GM23338 (cell line): ENCODE measurements around the gene RIOK2. TPM values are rescaled to one million over a fixed set of nuclear protein-coding genes. Genes with fewer than 3 reads are reported as not detected.

Experiments used
- ATAC-seq: fragments of 200-7000 bp; cut with Tn5 transposase; 3 replicates; pipeline ENCODE4 v1.9.1; 2020
- DNase-seq: peaks from one replicate; pipeline ENCODE4 v3.0.0-alpha.2; 2015; ENCODE audit warnings: low spot score
- H2AFZ ChIP-seq: fragments of 200-600 bp; sonication (generic); 2 replicates; pipeline ENCODE4 v1.8.0; 2016; ENCODE audit warnings: antibody characterized with exemption, mild to moderate bottlenecking, moderate library complexity
- H3F3A ChIP-seq: fragments of 200-600 bp; sonication (generic); replicated peaks from 2 replicates; pipeline ENCODE4 v1.8.0; 2017; ENCODE audit warnings: antibody characterized with exemption, mixed run types, low read depth
- H3K27ac ChIP-seq: fragments of 200-600 bp; sonication (generic); 2 replicates; pipeline ENCODE4 v1.6.1; 2016; ENCODE audit warnings: low read depth
- H3K27me3 ChIP-seq: fragments of 200-600 bp; sonication (generic); 2 replicates; pipeline ENCODE4 v1.8.0; 2016; ENCODE audit warnings: mild to moderate bottlenecking, mixed run types, moderate library complexity; ENCODE audit not compliant: insufficient read depth
- H3K36me3 ChIP-seq: fragments of 200-600 bp; sonication (generic); 2 replicates; pipeline ENCODE4 v1.8.0; 2016; ENCODE audit warnings: mild to moderate bottlenecking; ENCODE audit not compliant: insufficient read depth
- H3K4me1 ChIP-seq: fragments of 200-600 bp; sonication (generic); 2 replicates; pipeline ENCODE4 v1.8.0; 2016; ENCODE audit warnings: mild to moderate bottlenecking, moderate library complexity; ENCODE audit not compliant: insufficient read depth
- H3K4me2 ChIP-seq: fragments of 200-600 bp; sonication (generic); 2 replicates; pipeline ENCODE4 v1.7.1; 2017; ENCODE audit warnings: mixed run types
- H3K4me3 ChIP-seq: fragments of 200-600 bp; sonication (generic); 2 replicates; pipeline ENCODE4 v1.6.1; 2016; ENCODE audit warnings: mixed run types
- H3K79me2 ChIP-seq: fragments of 200-600 bp; sonication (generic); replicated peaks from 2 replicates; pipeline ENCODE4 v1.8.0; 2017; ENCODE audit warnings: mild to moderate bottlenecking; ENCODE audit not compliant: insufficient read depth
- H3K9me2 ChIP-seq: fragments of 200-600 bp; sonication (generic); 2 replicates; pipeline ENCODE4 v1.8.0; 2017; ENCODE audit not compliant: insufficient read depth
- H4K20me1 ChIP-seq: fragments of 200-600 bp; sonication (generic); replicated peaks from 2 replicates; pipeline ENCODE4 v1.8.0; 2017; ENCODE audit warnings: mild to moderate bottlenecking; ENCODE audit not compliant: insufficient read depth
- H3K27ac Mint-ChIP-seq: 2 replicates; pipeline ENCODE4 v1.8.0; 2020; ENCODE audit warnings: inconsistent platforms, mild to moderate bottlenecking, moderate library complexity, mixed read lengths
- H3K27me3 Mint-ChIP-seq: 3 replicates; pipeline ENCODE4 v1.8.0; 2022; ENCODE audit warnings: low read depth, mild to moderate bottlenecking, moderate library complexity, mixed read lengths, inconsistent platforms; ENCODE audit not compliant: insufficient read depth, poor library complexity
- H3K36me3 Mint-ChIP-seq: 3 replicates; pipeline ENCODE4 v1.8.0; 2021; ENCODE audit warnings: low read depth, mild to moderate bottlenecking, inconsistent platforms, moderate library complexity, mixed read lengths
- H3K4me1 Mint-ChIP-seq: 3 replicates; pipeline ENCODE4 v1.8.0; 2020; ENCODE audit warnings: mild to moderate bottlenecking, inconsistent platforms, mixed read lengths
- H3K4me3 Mint-ChIP-seq: 3 replicates; pipeline ENCODE4 v1.8.0; 2021; ENCODE audit warnings: moderate library complexity, mild to moderate bottlenecking, inconsistent platforms, mixed read lengths
- H3K9me3 Mint-ChIP-seq: 3 replicates; pipeline ENCODE4 v1.8.0; 2020; ENCODE audit warnings: moderate library complexity, mild to moderate bottlenecking, inconsistent platforms, mixed read lengths
- CREB1 ChIP-seq: fragments of 250-450 bp; sonication (Bioruptor Pico); IDR thresholded peaks from 2 replicates; pipeline ENCODE4 v1.5.0; 2020; ENCODE audit warnings: low read depth, mild to moderate bottlenecking, moderate library complexity
- EZH2phosphoT487 ChIP-seq: fragments of 200-600 bp; sonication (generic); IDR thresholded peaks from one replicate; pipeline ENCODE4 v1.8.1; 2018; ENCODE audit warnings: antibody characterized with exemption; ENCODE audit not compliant: unreplicated experiment
- JUNB ChIP-seq: IDR thresholded peaks from one replicate; pipeline ENCODE4 v1.6.1; 2016; ENCODE audit warnings: antibody characterized with exemption; ENCODE audit not compliant: unreplicated experiment
- POLR2AphosphoS5 ChIP-seq: IDR thresholded peaks from 2 replicates; pipeline ENCODE4 v1.6.1; 2016; ENCODE audit warnings: antibody characterized with exemption, low read depth
- REST ChIP-seq: IDR thresholded peaks from one replicate; pipeline ENCODE4 v1.6.1; 2018; ENCODE audit warnings: antibody characterized with exemption; ENCODE audit not compliant: unreplicated experiment
- STAT1 ChIP-seq: IDR thresholded peaks from one replicate; pipeline ENCODE4 v1.6.1; 2016; ENCODE audit warnings: antibody characterized with exemption; ENCODE audit not compliant: unreplicated experiment
- ZNF114 ChIP-seq: fragments of 250-450 bp; sonication (Bioruptor Pico); IDR thresholded peaks from 2 replicates; pipeline ENCODE4 v1.5.0; 2020; ENCODE audit warnings: mild to moderate bottlenecking, moderate library complexity
- ZNF331 ChIP-seq: fragments of 250-450 bp; sonication (Bioruptor Pico); IDR thresholded peaks from 2 replicates; pipeline ENCODE4 v1.5.0; 2020; ENCODE audit warnings: low read depth, mild to moderate bottlenecking, moderate library complexity
- polyA plus RNA-seq: library from polyadenylated mRNA; unstranded; fragments of >200 nt; fragmentation: Nextera tagmentation; extraction: Ambion mirVana; gene quantifications from 2 replicates; pipeline ENCODE4 v1.2.1, GENCODE V29; 2016
- total RNA-seq: library from RNA; depleted of rRNA; stranded (reverse); fragments of >200 nt; shearing (Covaris generic); gene quantifications from 2 replicates; pipeline ENCODE4 v1.2.3, GENCODE V29; 2014
- TF ChIP-seq, protein P1 (sequence below), 2 experiments: fragments of 200-600 bp in 1 of 2; sonication (generic) in 1 of 2; conservative IDR thresholded peaks; 2 replicates each; pipeline versions ENCODE4 v1.5.1 to v1.6.1; 2016 to 2017; ENCODE audit warnings: antibody characterized with exemption in 2 of 2, low read depth in 2 of 2, mild to moderate bottlenecking in 2 of 2, moderate library complexity in 1 of 2
- TF ChIP-seq, protein P2 (sequence below): IDR thresholded peaks from 2 replicates; pipeline ENCODE4 v1.6.1; 2016; ENCODE audit warnings: antibody characterized with exemption
- TF ChIP-seq, protein P3 (sequence below): fragments of 250-450 bp; sonication (Bioruptor Pico); IDR thresholded peaks from 2 replicates; pipeline ENCODE4 v1.5.0; 2020; ENCODE audit warnings: mild to moderate bottlenecking, moderate library complexity

RIOK2 gene
- total and polyA plus RNA-seq, 2 experiments from 2014 or later, result 22.9 to 47.6 TPM

DNA sequence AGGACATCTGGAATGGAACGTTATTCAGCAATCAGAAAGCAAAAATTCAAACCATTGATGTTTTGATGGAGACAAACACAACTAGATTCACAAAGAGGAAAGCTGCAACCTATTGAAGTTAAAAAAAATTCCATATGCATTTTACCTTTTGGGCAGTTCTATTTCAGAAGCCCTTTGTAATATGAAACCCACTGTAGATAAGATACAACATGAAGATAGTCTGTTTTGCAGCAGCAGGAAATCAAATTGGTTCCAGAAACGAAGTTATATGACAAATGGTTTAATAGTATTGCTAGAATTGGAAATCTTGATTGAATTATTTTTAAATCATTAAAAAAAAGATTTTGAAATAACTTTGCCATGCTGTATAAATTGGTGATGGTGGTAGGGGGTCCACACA is 41.5 kb downstream of the RIOK2 start:
- DNase-seq (no peak), ATAC-seq (no peak)
- no peaks in the 10 kb centered on the region for H3K79me2 ChIP-seq
- H4K20me1 ChIP-seq, result no peaks in the 10 kb centered on the region
- H3K4me1 ChIP-seq, result peaks cover 15% of the 10 kb centered on the region
- Mint-ChIP-seq H3K36me3 (no peaks in the 10 kb centered on the region), H3K4me1 (peaks cover 27% of the 10 kb centered on the region), H3K27me3 (peaks cover 2% of the 10 kb centered on the region), H3K27ac (no peak overlapping the region), H3K4me3 (no peak overlapping the region), H3K9me3 (no peaks in the 10 kb centered on the region)
- H3K4me3 ChIP-seq, result no peak overlapping the region
- no peaks in the 10 kb centered on the region for H3K36me3 ChIP-seq
- no peaks in the 10 kb centered on the region for H3K27me3 ChIP-seq
- no peak overlapping the region for H3K4me2 ChIP-seq
- H3F3A ChIP-seq, result no peaks in the 10 kb centered on the region
- no peaks in the 10 kb centered on the region for H3K9me2 ChIP-seq
- no peak overlapping the region for H2AFZ ChIP-seq
- no peak for TF ChIP-seq REST
- no peak for TF ChIP-seq CREB1 (CRISPR knock-in tag)
- TF ChIP-seq, protein P1, sequence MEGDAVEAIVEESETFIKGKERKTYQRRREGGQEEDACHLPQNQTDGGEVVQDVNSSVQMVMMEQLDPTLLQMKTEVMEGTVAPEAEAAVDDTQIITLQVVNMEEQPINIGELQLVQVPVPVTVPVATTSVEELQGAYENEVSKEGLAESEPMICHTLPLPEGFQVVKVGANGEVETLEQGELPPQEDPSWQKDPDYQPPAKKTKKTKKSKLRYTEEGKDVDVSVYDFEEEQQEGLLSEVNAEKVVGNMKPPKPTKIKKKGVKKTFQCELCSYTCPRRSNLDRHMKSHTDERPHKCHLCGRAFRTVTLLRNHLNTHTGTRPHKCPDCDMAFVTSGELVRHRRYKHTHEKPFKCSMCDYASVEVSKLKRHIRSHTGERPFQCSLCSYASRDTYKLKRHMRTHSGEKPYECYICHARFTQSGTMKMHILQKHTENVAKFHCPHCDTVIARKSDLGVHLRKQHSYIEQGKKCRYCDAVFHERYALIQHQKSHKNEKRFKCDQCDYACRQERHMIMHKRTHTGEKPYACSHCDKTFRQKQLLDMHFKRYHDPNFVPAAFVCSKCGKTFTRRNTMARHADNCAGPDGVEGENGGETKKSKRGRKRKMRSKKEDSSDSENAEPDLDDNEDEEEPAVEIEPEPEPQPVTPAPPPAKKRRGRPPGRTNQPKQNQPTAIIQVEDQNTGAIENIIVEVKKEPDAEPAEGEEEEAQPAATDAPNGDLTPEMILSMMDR (conservative IDR thresholded peaks at IDR 0.05; ENCODE audit: low read depth in 2 of 2), result no peak
- TF ChIP-seq STAT1, result no peak
- no peak for TF ChIP-seq ZNF114 (CRISPR knock-in tag)
- TF ChIP-seq ZNF331, result no peak
- TF ChIP-seq, protein P2, sequence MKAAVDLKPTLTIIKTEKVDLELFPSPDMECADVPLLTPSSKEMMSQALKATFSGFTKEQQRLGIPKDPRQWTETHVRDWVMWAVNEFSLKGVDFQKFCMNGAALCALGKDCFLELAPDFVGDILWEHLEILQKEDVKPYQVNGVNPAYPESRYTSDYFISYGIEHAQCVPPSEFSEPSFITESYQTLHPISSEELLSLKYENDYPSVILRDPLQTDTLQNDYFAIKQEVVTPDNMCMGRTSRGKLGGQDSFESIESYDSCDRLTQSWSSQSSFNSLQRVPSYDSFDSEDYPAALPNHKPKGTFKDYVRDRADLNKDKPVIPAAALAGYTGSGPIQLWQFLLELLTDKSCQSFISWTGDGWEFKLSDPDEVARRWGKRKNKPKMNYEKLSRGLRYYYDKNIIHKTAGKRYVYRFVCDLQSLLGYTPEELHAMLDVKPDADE, result no peak
- TF ChIP-seq EZH2phosphoT487, result no peak
- no peak for TF ChIP-seq POLR2AphosphoS5
- TF ChIP-seq, protein P3, sequence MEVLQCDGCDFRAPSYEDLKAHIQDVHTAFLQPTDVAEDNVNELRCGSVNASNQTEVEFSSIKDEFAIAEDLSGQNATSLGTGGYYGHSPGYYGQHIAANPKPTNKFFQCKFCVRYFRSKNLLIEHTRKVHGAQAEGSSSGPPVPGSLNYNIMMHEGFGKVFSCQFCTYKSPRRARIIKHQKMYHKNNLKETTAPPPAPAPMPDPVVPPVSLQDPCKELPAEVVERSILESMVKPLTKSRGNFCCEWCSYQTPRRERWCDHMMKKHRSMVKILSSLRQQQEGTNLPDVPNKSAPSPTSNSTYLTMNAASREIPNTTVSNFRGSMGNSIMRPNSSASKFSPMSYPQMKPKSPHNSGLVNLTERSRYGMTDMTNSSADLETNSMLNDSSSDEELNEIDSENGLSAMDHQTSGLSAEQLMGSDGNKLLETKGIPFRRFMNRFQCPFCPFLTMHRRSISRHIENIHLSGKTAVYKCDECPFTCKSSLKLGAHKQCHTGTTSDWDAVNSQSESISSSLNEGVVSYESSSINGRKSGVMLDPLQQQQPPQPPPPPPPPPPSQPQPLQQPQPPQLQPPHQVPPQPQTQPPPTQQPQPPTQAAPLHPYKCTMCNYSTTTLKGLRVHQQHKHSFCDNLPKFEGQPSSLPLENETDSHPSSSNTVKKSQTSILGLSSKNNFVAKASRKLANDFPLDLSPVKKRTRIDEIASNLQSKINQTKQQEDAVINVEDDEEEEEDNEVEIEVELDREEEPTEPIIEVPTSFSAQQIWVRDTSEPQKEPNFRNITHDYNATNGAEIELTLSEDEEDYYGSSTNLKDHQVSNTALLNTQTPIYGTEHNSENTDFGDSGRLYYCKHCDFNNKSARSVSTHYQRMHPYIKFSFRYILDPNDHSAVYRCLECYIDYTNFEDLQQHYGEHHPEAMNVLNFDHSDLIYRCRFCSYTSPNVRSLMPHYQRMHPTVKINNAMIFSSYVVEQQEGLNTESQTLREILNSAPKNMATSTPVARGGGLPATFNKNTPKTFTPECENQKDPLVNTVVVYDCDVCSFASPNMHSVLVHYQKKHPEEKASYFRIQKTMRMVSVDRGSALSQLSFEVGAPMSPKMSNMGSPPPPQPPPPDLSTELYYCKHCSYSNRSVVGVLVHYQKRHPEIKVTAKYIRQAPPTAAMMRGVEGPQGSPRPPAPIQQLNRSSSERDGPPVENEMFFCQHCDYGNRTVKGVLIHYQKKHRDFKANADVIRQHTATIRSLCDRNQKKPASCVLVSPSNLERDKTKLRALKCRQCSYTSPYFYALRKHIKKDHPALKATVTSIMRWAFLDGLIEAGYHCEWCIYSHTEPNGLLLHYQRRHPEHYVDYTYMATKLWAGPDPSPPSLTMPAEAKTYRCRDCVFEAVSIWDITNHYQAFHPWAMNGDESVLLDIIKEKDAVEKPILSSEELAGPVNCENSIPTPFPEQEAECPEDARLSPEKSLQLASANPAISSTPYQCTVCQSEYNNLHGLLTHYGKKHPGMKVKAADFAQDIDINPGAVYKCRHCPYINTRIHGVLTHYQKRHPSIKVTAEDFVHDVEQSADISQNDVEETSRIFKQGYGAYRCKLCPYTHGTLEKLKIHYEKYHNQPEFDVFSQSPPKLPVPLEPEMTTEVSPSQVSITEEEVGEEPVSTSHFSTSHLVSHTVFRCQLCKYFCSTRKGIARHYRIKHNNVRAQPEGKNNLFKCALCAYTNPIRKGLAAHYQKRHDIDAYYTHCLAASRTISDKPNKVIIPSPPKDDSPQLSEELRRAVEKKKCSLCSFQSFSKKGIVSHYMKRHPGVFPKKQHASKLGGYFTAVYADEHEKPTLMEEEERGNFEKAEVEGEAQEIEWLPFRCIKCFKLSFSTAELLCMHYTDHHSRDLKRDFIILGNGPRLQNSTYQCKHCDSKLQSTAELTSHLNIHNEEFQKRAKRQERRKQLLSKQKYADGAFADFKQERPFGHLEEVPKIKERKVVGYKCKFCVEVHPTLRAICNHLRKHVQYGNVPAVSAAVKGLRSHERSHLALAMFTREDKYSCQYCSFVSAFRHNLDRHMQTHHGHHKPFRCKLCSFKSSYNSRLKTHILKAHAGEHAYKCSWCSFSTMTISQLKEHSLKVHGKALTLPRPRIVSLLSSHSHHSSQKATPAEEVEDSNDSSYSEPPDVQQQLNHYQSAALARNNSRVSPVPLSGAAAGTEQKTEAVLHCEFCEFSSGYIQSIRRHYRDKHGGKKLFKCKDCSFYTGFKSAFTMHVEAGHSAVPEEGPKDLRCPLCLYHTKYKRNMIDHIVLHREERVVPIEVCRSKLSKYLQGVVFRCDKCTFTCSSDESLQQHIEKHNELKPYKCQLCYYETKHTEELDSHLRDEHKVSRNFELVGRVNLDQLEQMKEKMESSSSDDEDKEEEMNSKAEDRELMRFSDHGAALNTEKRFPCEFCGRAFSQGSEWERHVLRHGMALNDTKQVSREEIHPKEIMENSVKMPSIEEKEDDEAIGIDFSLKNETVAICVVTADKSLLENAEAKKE (CRISPR knock-in tag), result no peak
- no peak for TF ChIP-seq JUNB
- H3K27ac ChIP-seq, result no peak overlapping the region
